ENCODE measurements around the gene GPX7.

GRCh38 chr1:52574594-52574993 is 27.6 kb upstream of the GPX7 start:
- no peak for TF ChIP-seq CTCF (IDR thresholded peaks at IDR 0.05; ENCODE audit: poor library complexity, severe bottlenecking)
- TF ChIP-seq REST (IDR thresholded peaks at IDR 0.05; ENCODE audit: borderline replicate concordance) = no peak
- no peak for TF ChIP-seq RAD21 (conservative IDR thresholded peaks at IDR 0.05)
- TF ChIP-seq TAF1 (IDR thresholded peaks at IDR 0.05; ENCODE audit: low read depth) = no peak
- no peak for TF ChIP-seq EP300 (conservative IDR thresholded peaks at IDR 0.05; ENCODE audit: poor library complexity, severe bottlenecking)
- no peak for TF ChIP-seq SMC3 (conservative IDR thresholded peaks at IDR 0.05; ENCODE audit: poor library complexity)
- no peak for TF ChIP-seq POLR2AphosphoS5 (IDR thresholded peaks at IDR 0.05)
- TF ChIP-seq EZH2 (IDR thresholded peaks at IDR 0.05; ENCODE audit: borderline replicate concordance, insufficient read depth, low read length, poor library complexity, severe bottlenecking) = no peak
- TF ChIP-seq MXI1 (conservative IDR thresholded peaks at IDR 0.05; ENCODE audit: poor library complexity, severe bottlenecking) = no peak

Measured in neural cell (in vitro differentiated cells).